GM12872 (cell line): ENCODE results near the gene NOA1.

ENCODE experiments used
- TF ChIP-seq, protein P1 (sequence below): IDR thresholded peaks from 3 replicates; pipeline ENCODE4 v1.5.1; 2011; ENCODE audit warnings: low read depth, mild to moderate bottlenecking, low read length, moderate library complexity; ENCODE audit not compliant: insufficient read depth

Gene NOA1

DNA sequence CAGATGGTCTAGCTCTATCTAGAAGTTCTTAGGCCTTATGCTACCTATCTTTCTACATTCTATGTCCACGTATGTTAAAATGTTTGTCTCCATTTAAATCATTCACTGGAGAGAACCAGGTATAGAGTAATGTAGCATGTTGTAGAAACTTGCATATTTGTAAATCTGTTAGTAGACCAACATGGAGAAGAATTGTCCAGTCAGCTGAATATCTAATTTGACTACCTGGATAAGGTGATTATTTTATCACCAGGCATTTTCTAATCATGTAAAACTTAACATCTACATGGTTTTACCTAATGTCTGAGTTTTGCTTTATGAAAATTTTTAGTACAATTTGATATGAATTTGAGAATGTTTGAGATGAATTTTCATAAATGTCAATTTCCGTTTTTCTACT lies 50.2 kb downstream of the NOA1 start:
- TF ChIP-seq, protein P1, sequence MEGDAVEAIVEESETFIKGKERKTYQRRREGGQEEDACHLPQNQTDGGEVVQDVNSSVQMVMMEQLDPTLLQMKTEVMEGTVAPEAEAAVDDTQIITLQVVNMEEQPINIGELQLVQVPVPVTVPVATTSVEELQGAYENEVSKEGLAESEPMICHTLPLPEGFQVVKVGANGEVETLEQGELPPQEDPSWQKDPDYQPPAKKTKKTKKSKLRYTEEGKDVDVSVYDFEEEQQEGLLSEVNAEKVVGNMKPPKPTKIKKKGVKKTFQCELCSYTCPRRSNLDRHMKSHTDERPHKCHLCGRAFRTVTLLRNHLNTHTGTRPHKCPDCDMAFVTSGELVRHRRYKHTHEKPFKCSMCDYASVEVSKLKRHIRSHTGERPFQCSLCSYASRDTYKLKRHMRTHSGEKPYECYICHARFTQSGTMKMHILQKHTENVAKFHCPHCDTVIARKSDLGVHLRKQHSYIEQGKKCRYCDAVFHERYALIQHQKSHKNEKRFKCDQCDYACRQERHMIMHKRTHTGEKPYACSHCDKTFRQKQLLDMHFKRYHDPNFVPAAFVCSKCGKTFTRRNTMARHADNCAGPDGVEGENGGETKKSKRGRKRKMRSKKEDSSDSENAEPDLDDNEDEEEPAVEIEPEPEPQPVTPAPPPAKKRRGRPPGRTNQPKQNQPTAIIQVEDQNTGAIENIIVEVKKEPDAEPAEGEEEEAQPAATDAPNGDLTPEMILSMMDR = no peak

DNA sequence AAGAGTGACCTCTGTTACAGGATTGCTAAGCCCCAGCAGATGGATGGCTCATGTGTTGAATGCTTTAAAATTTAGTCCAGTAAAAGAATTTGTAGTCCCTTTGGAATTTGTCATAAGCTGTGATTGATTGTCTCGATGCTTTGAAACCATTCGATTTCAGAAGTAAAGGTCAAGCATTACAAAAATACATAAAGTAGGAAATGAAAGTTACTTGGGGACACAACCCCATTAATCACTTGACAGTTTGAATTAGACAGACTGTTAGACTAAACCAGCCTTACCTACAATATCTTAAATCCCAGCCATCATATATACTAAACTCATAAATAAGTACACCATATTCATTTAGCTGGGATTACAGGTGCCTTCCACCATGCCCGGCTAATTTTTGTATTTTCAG lies 63.1 kb downstream of the NOA1 start:
- TF ChIP-seq, protein P1 = no peak
